COLO668 (cell line): ENCODE measurements around the gene VILL.
"Not testable (repeated sequence)": the region's sequence is repeated elsewhere in the genome, so short reads cannot be mapped to it uniquely, and the experiment has no call there.

Experiments
- DNase-seq: peaks from one replicate; lab custom pipeline; 2025; ENCODE audit not compliant: unreplicated experiment; lab: John Stamatoyannopoulos, UW

VILL gene

GRCh38 chr3:37963016-37963415, 27.6 kb upstream of the VILL start:
- DNase-seq, result no peak

DNA sequence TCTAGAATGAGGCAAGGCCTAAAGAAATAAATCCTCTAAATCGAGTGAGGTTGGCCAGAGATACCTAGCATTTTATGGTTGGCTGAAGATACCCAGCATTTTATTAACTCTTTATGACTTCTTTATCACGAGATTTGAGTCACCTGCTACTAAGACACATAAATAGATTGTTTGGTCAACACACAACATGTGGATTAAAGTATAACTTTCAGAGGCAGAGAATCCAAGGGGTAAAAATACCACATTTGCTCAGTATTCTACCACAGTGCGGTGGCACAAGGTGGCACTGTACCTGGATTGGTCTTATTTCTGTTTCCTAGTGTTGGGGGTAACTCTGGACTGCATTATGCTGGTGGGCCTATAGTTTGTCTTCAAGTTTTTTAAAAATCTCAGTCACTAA, 27.0 kb upstream of the VILL start:
- no peak for DNase-seq

GRCh38 chr3:37964146-37964545, 26.4 kb upstream of the VILL start:
- DNase-seq, result no peak

- DNase-seq, result no peak
Measured at GRCh38 chr3:37964716-37965115, 25.9 kb upstream of the VILL start.

- peak; percentile 52 for DNase-seq
Measured at GRCh38 chr3:37967260-37967881, 23.2 kb upstream of the VILL start.

DNA sequence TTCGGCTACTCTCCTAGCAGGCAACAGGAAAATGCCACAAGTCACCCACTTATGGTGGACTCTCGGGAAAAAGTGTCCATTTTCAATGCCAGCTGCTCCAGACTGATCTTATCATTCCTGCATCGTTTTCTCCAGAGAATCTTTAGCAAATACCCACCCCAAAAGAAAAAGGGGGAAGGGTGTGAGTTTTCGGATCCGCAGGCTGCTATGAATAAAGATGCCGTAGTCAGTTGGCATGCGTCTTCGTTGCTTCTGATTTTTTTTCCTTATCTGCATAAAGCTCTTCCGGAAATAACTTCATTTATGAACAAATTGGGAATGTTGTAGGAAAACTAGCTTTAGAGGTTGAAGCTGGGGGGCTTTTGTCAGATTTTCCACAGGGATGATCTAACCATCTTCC, 22.4 kb upstream of the VILL start:
- DNase-seq, result no peak

GRCh38 chr3:37968813-37969595, 21.6 kb upstream of the VILL start:
- no peak for DNase-seq

GRCh38 chr3:37969596-37970100, 20.9 kb upstream of the VILL start:
- no peak for DNase-seq

GRCh38 chr3:37970802-37971201, 19.8 kb upstream of the VILL start:
- DNase-seq, result no peak

- no peak for DNase-seq
Measured at GRCh38 chr3:37971467-37971866, 19.1 kb upstream of the VILL start.

GRCh38 chr3:37972056-37972455, 18.5 kb upstream of the VILL start:
- DNase-seq, result not testable (repeated sequence)

DNA sequence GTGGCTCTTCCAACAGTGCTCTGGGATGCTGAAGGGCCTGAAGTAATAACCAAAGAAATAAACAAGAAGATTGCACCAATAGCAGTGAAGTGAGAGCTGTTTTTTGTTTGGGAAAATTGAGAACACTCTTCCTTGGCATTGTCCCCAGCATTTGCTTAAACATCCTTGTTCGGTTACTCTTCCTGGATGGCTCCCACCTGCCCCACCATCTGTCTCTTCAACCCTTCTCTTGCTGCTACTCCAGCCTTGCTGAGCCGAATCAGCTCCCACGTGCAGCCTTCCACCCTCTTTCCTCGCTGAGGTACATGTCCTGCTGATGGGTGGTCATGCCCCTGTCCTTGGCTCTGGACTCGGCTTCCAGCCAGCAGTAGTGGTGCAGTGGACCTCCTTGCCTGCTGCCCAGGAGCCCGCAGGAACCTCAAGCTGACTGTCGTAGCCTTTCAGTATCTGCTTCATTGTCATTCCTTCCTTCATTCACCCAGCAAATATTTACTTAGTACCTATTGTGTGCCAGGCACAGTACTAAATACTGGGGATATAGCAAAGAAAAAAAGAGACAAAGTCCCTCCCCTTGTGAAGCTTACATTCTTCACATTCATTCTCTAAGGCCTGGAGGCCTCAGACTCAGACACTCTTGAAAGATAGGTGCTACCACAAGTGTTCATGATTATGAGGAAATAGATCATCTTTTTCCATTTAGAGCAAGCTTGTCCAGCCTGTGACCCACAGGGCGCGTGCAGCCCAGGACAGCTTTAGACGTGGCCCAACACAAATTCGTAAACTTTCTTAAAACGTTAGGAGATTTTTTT, 17.1 kb upstream of the VILL start:
- DNase-seq, result no peak

GRCh38 chr3:37974121-37975083, 16.2 kb upstream of the VILL start:
- peak; percentile 40 for DNase-seq

- no peak for DNase-seq
Measured at GRCh38 chr3:37979541-37980461, 10.8 kb upstream of the VILL start.

DNA sequence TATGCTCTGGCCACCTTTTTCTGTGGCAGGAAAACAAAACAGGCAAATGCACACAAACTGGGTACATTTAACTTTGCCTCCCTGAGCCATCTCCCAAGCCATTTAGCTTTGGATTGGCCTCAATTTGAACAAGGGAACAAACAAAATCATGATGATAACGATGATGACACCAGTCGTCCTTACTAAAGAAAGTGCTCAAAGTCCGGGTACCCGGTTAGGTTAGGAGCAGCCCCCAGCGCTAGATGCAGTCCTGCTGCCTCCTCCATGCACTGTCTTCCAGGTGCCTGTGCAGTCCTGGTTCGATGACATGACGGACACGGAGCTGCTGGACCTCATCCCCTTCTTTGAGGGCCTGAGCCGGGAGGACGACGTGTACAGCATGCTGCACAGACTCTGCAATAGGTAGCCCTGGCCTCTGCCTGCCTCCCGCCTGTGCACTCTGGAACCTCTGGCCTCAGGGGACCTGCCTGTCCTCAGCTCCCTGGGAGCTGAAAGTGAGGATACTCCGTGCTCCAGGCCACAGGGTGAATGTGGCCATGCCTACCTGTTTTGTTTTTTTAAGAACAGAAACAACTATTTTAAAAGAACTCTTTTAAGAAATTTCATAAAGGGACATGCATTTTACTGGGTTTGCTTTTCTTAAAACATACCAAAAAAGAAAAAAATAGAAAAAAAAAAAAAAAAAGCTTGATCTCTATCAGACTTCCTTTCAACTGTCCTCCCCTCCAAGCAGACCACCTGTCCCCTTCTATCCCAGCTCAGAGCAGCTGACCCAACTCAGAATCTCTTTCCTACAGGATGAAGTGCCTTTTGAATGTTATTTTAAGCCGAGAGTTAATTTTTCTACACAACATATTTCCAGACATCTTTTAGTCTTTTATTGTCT, 9.9 kb upstream of the VILL start:
- DNase-seq, result no peak

GRCh38 chr3:37981348-37981664, 9.3 kb upstream of the VILL start:
- DNase-seq, result no peak

DNA sequence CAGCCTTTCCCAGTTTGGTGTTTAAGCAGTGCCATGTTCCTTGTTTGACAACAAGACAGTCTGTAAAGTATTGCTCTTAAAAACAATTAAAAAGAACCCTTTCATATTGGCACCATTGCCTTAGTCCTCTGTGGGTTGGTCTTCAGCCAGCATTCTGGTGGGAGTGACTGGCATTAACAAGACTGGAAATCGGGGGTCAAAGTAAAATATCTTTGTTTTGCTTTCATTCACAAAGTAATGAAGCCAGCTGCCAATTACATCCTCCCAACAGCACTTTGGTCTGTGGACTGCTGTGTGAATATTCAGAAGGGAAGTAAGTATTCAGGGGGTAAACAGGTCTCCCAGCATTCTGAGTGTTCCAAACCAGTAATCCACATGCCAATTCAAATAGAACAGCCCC, 8.3 kb upstream of the VILL start:
- no peak for DNase-seq

GRCh38 chr3:37984051-37984450, 6.5 kb upstream of the VILL start:
- DNase-seq, result no peak

GRCh38 chr3:37984596-37984995, 6.0 kb upstream of the VILL start:
- DNase-seq, result no peak
